Right lobe of liver (tissue), 4 donors: ENCODE measurements around the gene UBE3C.

Source experiments
- POLR2A ChIP-seq: fragments of 450-650 bp; IDR thresholded peaks from one replicate; pipeline ENCODE4 v1.6.1; 2017; ENCODE audit warnings: antibody characterized with exemption, mild to moderate bottlenecking
- TF ChIP-seq, protein P1 (sequence below), 4 donors: fragments of 200-600 bp in 3 of 4; fragments of 450-650 bp in 1 of 4; IDR thresholded peaks; one replicate each; pipeline versions ENCODE4 v1.5.1 to v1.8.0; 2016 to 2022; ENCODE audit warnings: antibody characterized with exemption in 4 of 4, mild to moderate bottlenecking in 2 of 4
- donor health status: DM: no; HTN: no; CAD: no.
- donor health status: DM: no; HTN: no; CAD: no.
- donor health status: DM: no; HTN: yes; CAD: no.

DNA sequence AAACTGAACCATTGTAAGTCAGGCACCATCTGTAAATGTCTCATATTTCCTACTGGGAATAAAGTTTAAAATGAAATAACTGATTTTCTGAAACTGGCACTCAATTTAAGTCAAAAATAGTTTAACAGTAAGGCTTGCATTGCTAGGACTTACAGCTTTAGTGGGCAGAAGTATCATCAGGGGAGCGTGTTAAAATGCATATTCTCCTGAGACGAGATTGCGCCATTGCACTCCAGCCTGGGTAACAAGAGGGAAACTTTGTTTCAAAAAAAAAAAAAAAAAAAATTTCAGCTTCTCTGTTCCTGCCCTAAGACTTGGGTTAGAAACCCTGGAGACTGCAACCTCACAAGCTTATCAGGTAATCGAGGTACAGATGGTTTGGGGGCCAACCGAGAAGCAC is 65.4 kb downstream of the UBE3C start:
- TF ChIP-seq, protein P1, sequence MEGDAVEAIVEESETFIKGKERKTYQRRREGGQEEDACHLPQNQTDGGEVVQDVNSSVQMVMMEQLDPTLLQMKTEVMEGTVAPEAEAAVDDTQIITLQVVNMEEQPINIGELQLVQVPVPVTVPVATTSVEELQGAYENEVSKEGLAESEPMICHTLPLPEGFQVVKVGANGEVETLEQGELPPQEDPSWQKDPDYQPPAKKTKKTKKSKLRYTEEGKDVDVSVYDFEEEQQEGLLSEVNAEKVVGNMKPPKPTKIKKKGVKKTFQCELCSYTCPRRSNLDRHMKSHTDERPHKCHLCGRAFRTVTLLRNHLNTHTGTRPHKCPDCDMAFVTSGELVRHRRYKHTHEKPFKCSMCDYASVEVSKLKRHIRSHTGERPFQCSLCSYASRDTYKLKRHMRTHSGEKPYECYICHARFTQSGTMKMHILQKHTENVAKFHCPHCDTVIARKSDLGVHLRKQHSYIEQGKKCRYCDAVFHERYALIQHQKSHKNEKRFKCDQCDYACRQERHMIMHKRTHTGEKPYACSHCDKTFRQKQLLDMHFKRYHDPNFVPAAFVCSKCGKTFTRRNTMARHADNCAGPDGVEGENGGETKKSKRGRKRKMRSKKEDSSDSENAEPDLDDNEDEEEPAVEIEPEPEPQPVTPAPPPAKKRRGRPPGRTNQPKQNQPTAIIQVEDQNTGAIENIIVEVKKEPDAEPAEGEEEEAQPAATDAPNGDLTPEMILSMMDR (IDR thresholded peaks at IDR 0.05) = no peak
- TF ChIP-seq POLR2A = no peak
